ENCODE measurements around the gene NOSIP.

GRCh38 chr19:49570138-49570856, 10.1 kb downstream of the NOSIP start:
- TF ChIP-seq CTCF (IDR thresholded peaks at IDR 0.05; ENCODE audit: insufficient read depth, low read length) (peak; percentile 98), POLR2AphosphoS5 (IDR thresholded peaks at IDR 0.05; ENCODE audit: low read depth) (no peak), REST (IDR thresholded peaks at IDR 0.05; ENCODE audit: insufficient replicate concordance, low read depth) (no peak), SPI1 (IDR thresholded peaks at IDR 0.05; ENCODE audit: borderline replicate concordance, low read depth) (no peak), GABPA (IDR thresholded peaks at IDR 0.05; ENCODE audit: low read depth) (no peak)
